ENCODE data around the gene U2SURP.

The U2SURP gene

GRCh38 chr3:142972092-142972753 lies 29.1 kb upstream of the U2SURP start:
- CTCF ChIA-PET, result interaction anchor here (0.6 kb wide), 1 partner anchor 159 kb away, joined by 4 read pairs; no protein-coding TSS in a partner anchor
- DNase-seq (ENCODE audit: extremely low spot score), result no peak
- POLR2A ChIA-PET, result interaction anchor here (1.9 kb wide), 1 partner anchor 29 kb away, joined by 4 read pairs; the partner anchor contains the start of gene U2SURP
- TF ChIP-seq ZNF384 (IDR thresholded peaks at IDR 0.05) (no peak), L3MBTL2 (conservative IDR thresholded peaks at IDR 0.05) (no peak), FOXA1 (IDR thresholded peaks at IDR 0.05) (no peak), HDGF (IDR thresholded peaks at IDR 0.05; ENCODE audit: borderline replicate concordance) (no peak), SUZ12 (IDR thresholded peaks at IDR 0.05) (no peak), FOXM1 (IDR thresholded peaks at IDR 0.05; ENCODE audit: borderline replicate concordance) (no peak), FOXK2 (IDR thresholded peaks at IDR 0.05) (no peak), ARNT (IDR thresholded peaks at IDR 0.05) (no peak), SP1 (IDR thresholded peaks at IDR 0.05) (no peak)
- TF ChIP-seq, protein P1, sequence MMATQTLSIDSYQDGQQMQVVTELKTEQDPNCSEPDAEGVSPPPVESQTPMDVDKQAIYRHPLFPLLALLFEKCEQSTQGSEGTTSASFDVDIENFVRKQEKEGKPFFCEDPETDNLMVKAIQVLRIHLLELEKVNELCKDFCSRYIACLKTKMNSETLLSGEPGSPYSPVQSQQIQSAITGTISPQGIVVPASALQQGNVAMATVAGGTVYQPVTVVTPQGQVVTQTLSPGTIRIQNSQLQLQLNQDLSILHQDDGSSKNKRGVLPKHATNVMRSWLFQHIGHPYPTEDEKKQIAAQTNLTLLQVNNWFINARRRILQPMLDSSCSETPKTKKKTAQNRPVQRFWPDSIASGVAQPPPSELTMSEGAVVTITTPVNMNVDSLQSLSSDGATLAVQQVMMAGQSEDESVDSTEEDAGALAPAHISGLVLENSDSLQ (IDR thresholded peaks at IDR 0.05), result no peak

DNA sequence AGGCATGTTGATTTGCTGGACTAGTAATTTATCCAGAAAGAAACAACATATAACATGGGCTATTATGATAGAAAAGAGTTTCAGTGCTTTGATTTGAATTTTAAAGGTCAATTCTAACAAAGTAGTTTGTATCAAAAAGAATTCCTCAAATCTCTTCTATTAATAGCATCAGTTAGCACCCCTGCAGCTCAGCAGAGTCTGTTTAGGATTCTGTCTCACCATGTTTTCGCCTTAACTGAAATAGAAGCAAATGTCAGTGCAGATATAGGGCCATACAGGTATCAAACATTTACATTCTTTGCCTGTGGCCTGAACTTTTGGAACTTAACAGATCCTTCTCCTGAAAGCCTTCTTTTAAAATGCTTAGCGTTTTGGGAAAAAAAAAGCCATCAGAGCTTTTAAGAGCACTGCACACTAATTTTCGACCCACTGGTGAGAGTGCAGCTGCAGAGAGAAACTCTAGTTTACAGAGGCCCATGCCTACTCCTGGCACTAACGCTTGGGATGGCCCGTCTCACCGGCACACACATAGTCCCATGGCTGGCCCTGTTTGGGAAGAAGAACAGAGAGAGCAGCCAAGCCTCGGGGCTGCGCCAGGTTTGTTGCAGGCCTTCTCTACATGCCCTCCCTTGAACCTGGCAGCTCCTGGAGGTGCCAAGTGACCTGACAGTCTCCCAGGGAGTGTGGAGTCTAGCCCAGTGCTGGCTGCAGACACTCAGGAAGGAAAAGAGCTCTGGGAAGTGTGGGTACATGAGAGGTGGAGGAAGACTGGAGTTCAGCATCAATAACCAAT lies 28.0 kb upstream of the U2SURP start:
- POLR2A ChIA-PET, result no interaction called here
- no peak for DNase-seq (ENCODE audit: extremely low spot score)
- CTCF ChIA-PET, result interaction anchor here (1.0 kb wide), 1 partner anchor 11 kb away, joined by 4 read pairs; no protein-coding TSS in a partner anchor
- TF ChIP-seq LEF1 (IDR thresholded peaks at IDR 0.05; ENCODE audit: borderline replicate concordance) (no peak), FOXA1 (IDR thresholded peaks at IDR 0.05) (no peak), CTBP1 (IDR thresholded peaks at IDR 0.05; ENCODE audit: borderline replicate concordance) (no peak), ELF4 (IDR thresholded peaks at IDR 0.05) (no peak), FOXM1 (IDR thresholded peaks at IDR 0.05; ENCODE audit: borderline replicate concordance) (no peak), ARNT (IDR thresholded peaks at IDR 0.05) (no peak), SUZ12 (IDR thresholded peaks at IDR 0.05) (no peak), FOXK2 (IDR thresholded peaks at IDR 0.05) (no peak), ZNF384 (IDR thresholded peaks at IDR 0.05) (no peak), HDGF (IDR thresholded peaks at IDR 0.05; ENCODE audit: borderline replicate concordance) (no peak), TARDBP (IDR thresholded peaks at IDR 0.05) (no peak), NFRKB (IDR thresholded peaks at IDR 0.05) (no peak), L3MBTL2 (conservative IDR thresholded peaks at IDR 0.05) (no peak)
- TF ChIP-seq, protein P1 (IDR thresholded peaks at IDR 0.05), result no peak

- no peak for TF ChIP-seq ARNT (IDR thresholded peaks at IDR 0.05)
- no peak for TF ChIP-seq SP1 (IDR thresholded peaks at IDR 0.05)
- no peak for TF ChIP-seq FOXK2 (IDR thresholded peaks at IDR 0.05)
- DNase-seq (ENCODE audit: extremely low spot score), result no peak
- CTCF ChIA-PET, result interaction anchor here (0.6 to 0.7 kb wide), 2 partner anchors 11 to 128 kb away, joined by 3 to 4 read pairs; no protein-coding TSS in a partner anchor
- POLR2A ChIA-PET, result no interaction called here
Observed at GRCh38 chr3:142975316-142975995, 25.9 kb upstream of the U2SURP start.

GRCh38 chr3:142976621-142977398 lies 24.6 kb upstream of the U2SURP start:
- TF ChIP-seq FOXA1 (IDR thresholded peaks at IDR 0.05) (no peak), SUZ12 (IDR thresholded peaks at IDR 0.05) (no peak), FOXM1 (IDR thresholded peaks at IDR 0.05; ENCODE audit: borderline replicate concordance) (no peak), HDGF (IDR thresholded peaks at IDR 0.05; ENCODE audit: borderline replicate concordance) (no peak)
- DNase-seq (ENCODE audit: extremely low spot score), result peak; percentile 44
- ChIA-PET POLR2A (no interaction called here), CTCF (interaction anchor here (0.5 to 0.8 kb wide), 2 partner anchors 11 to 13 kb away, joined by 3 to 4 read pairs; partner anchors contain the start of gene PAQR9)

GRCh38 chr3:142977399-142977728 lies 24.0 kb upstream of the U2SURP start:
- POLR2A ChIA-PET, result no interaction called here
- DNase-seq (ENCODE audit: extremely low spot score), result no peak
- TF ChIP-seq L3MBTL2 (conservative IDR thresholded peaks at IDR 0.05), result no peak
- CTCF ChIA-PET, result interaction anchor here (0.8 kb wide), 1 partner anchor 10 kb away, joined by 3 read pairs; no protein-coding TSS in a partner anchor

GRCh38 chr3:142981108-142981507 lies 20.3 kb upstream of the U2SURP start:
- CTCF ChIA-PET, result interaction anchor here (0.6 to 2.6 kb wide), 2 partner anchors 58 to 152 kb away, joined by 3 to 7 read pairs; no protein-coding TSS in a partner anchor
- no peak for TF ChIP-seq CTBP1 (IDR thresholded peaks at IDR 0.05; ENCODE audit: borderline replicate concordance)
- no peak for TF ChIP-seq L3MBTL2 (conservative IDR thresholded peaks at IDR 0.05)
- no peak for TF ChIP-seq SP1 (IDR thresholded peaks at IDR 0.05)
- TF ChIP-seq ZNF384 (IDR thresholded peaks at IDR 0.05), result no peak
- TF ChIP-seq BHLHE40 (IDR thresholded peaks at IDR 0.05; ENCODE audit: borderline replicate concordance), result no peak
- TF ChIP-seq HDGF (IDR thresholded peaks at IDR 0.05; ENCODE audit: borderline replicate concordance), result no peak
- TF ChIP-seq ELF4 (IDR thresholded peaks at IDR 0.05), result no peak
- TF ChIP-seq, protein P1 (IDR thresholded peaks at IDR 0.05), result no peak
- TF ChIP-seq TARDBP (IDR thresholded peaks at IDR 0.05), result no peak
- TF ChIP-seq NFRKB (IDR thresholded peaks at IDR 0.05), result no peak
- TF ChIP-seq FOXM1 (IDR thresholded peaks at IDR 0.05; ENCODE audit: borderline replicate concordance), result no peak
- no peak for TF ChIP-seq SUZ12 (IDR thresholded peaks at IDR 0.05)
- no peak for TF ChIP-seq FOXK2 (IDR thresholded peaks at IDR 0.05)
- TF ChIP-seq ARNT (IDR thresholded peaks at IDR 0.05), result no peak
- TF ChIP-seq LEF1 (IDR thresholded peaks at IDR 0.05; ENCODE audit: borderline replicate concordance), result no peak
- TF ChIP-seq FOXA1 (IDR thresholded peaks at IDR 0.05), result no peak
- DNase-seq (ENCODE audit: extremely low spot score), result no peak
- POLR2A ChIA-PET, result interaction anchor here (1.0 kb wide), 1 partner anchor 20 kb away, joined by 3 read pairs; the partner anchor contains the start of gene U2SURP

Data from HEK293T (cell line).